Esophagus (tissue), 2 donors: ENCODE measurements around the gene PAFAH1B2. TPM values are rescaled to one million over a fixed set of nuclear protein-coding genes. Genes with fewer than 3 reads are reported as not detected.
A peak's percentile ranks its signal among the peaks of the same experiment; 100 is the strongest.
"Not testable (repeated sequence)": the region's sequence is repeated elsewhere in the genome, so short reads cannot be mapped to it uniquely, and the experiment has no call there.

Experiments
- H3K27ac ChIP-seq, 2 donors: one replicate each; pipeline ENCODE4 v1.5.1; 2013; ENCODE audit warnings: low read depth in 2 of 2, mild to moderate bottlenecking in 2 of 2, inconsistent platforms in 1 of 2, low read length in 1 of 2, moderate library complexity in 1 of 2
- H3K27me3 ChIP-seq, 2 donors: one replicate each; pipeline ENCODE4 v1.6.1; 2013; ENCODE audit warnings: low read length in 2 of 2, control low read depth in 1 of 2, mild to moderate bottlenecking in 1 of 2; ENCODE audit not compliant: insufficient read depth in 2 of 2, control insufficient read depth in 1 of 2
- H3K36me3 ChIP-seq, 2 donors: one replicate each; pipeline ENCODE4 v1.6.1; 2013; ENCODE audit warnings: low read length in 1 of 2; ENCODE audit not compliant: control insufficient read depth in 2 of 2, insufficient read depth in 2 of 2
- H3K4me1 ChIP-seq, 2 donors: one replicate each; pipeline ENCODE4 v1.6.1; 2013; ENCODE audit warnings: low read length in 1 of 2; ENCODE audit not compliant: control insufficient read depth in 2 of 2, insufficient read depth in 2 of 2
- H3K4me3 ChIP-seq, 2 donors: one replicate each; pipeline ENCODE4 v1.5.1; 2013; ENCODE audit warnings: low read length in 2 of 2, mild to moderate bottlenecking in 2 of 2, low read depth in 1 of 2, moderate library complexity in 1 of 2
- H3K9me3 ChIP-seq, 2 donors: one replicate each; pipeline ENCODE4 v1.6.1; 2013; ENCODE audit warnings: mild to moderate bottlenecking in 2 of 2, low read depth in 1 of 2, low read length in 1 of 2, moderate library complexity in 1 of 2; ENCODE audit not compliant: control insufficient read depth in 2 of 2, insufficient read depth in 1 of 2
- WGBS, 2 donors: extraction: QIAGEN DNeasy Blood & Tissue Kit; methylation state at CpG; one replicate each; pipeline ENCODE4 v1.1.7; 2013; 5-methylcytosine and 5-hydroxymethylcytosine counted together
- polyA plus RNA-seq, 2 donors: library from polyadenylated mRNA; stranded (reverse); fragments of 200-250 nt; gene quantifications; one replicate each; pipeline ENCODE4 v1.2.3, GENCODE V29; 2013
- donor health status: healthy with polysubstance abuse.
- donor health status: Bipolar disorder and iron deficiency.

Gene PAFAH1B2
- polyA plus RNA-seq, 2 donors, result 13.9 to 14.0 TPM

GRCh38 chr11:117206859-117207258, 62.8 kb downstream of the PAFAH1B2 start:
- peaks cover 0 to 17% of the 10 kb centered on the region in 2 donors for H3K36me3 ChIP-seq
- H3K9me3 ChIP-seq, H3K27me3 ChIP-seq, H3K4me3 ChIP-seq, H3K27ac ChIP-seq, H3K4me1 ChIP-seq: not testable (repeated sequence)
- WGBS, 2 donors, result 72 to 84% methylated on average over 5 to 6 of the region's 11 CpGs

- H3K27me3 ChIP-seq, H3K4me3 ChIP-seq, H3K27ac ChIP-seq, H3K4me1 ChIP-seq, H3K9me3 ChIP-seq: not testable (repeated sequence)
- peaks cover 0 to 15% of the 10 kb centered on the region in 2 donors for H3K36me3 ChIP-seq
- 88 to 93% methylated on average over 5 of the region's 5 CpGs for WGBS, 2 donors
Observed at GRCh38 chr11:117207481-117207880, 63.4 kb downstream of the PAFAH1B2 start.

GRCh38 chr11:117208710-117209109, 64.6 kb downstream of the PAFAH1B2 start:
- H3K27ac ChIP-seq, H3K9me3 ChIP-seq, H3K4me1 ChIP-seq, H3K36me3 ChIP-seq, H3K4me3 ChIP-seq, H3K27me3 ChIP-seq: not testable (repeated sequence)
- WGBS, 2 donors, result 87 to 90% methylated on average over 9 of the region's 13 CpGs

- H3K9me3 ChIP-seq, H3K36me3 ChIP-seq, H3K27me3 ChIP-seq, H3K4me3 ChIP-seq, H3K4me1 ChIP-seq, H3K27ac ChIP-seq: not testable (repeated sequence)
- WGBS, 2 donors, result 89 to 91% methylated on average over 7 to 8 of the region's 8 CpGs
Observed at GRCh38 chr11:117209351-117210125, 65.5 kb downstream of the PAFAH1B2 start.

- Histone ChIP-seq H3K4me3 (no peak overlapping the region), H3K27me3 (no peaks in the 10 kb centered on the region), H3K4me1 (peaks cover 0 to 2% of the 10 kb centered on the region in 2 donors), H3K9me3 (no peaks in the 10 kb centered on the region), H3K36me3 (peaks cover 0 to 3% of the 10 kb centered on the region in 2 donors), H3K27ac (no peak overlapping the region)
- WGBS, 2 donors, result 90 to 93% methylated on average over 3 of the region's 3 CpGs
Observed at GRCh38 chr11:117210620-117211019, 66.5 kb downstream of the PAFAH1B2 start.

- WGBS, 2 donors, result 93 to 97% methylated on average over 10 to 11 of the region's 11 CpGs
- Histone ChIP-seq H3K4me3 (no peak overlapping the region), H3K36me3 (peaks cover 7 to 9% of the 10 kb centered on the region in 2 donors), H3K9me3 (no peaks in the 10 kb centered on the region), H3K27ac (no peak overlapping the region), H3K4me1 (no peaks in the 10 kb centered on the region), H3K27me3 (no peaks in the 10 kb centered on the region)
Observed at GRCh38 chr11:117212697-117213355, 68.7 kb downstream of the PAFAH1B2 start.

- Histone ChIP-seq H3K4me3 (no peak overlapping the region), H3K36me3 (peaks cover 16 to 20% of the 10 kb centered on the region in 2 donors), H3K9me3 (no peaks in the 10 kb centered on the region), H3K27me3 (no peaks in the 10 kb centered on the region), H3K27ac (no peak overlapping the region), H3K4me1 (peaks cover 0 to 5% of the 10 kb centered on the region in 2 donors)
- WGBS, 2 donors, result 84 to 86% methylated on average over 7 of the region's 7 CpGs
Observed at GRCh38 chr11:117214404-117215110, 70.5 kb downstream of the PAFAH1B2 start.

- no peak overlapping the region for H3K4me3 ChIP-seq
- H3K9me3 ChIP-seq, result no peaks in the 10 kb centered on the region
- peaks cover 0 to 5% of the 10 kb centered on the region in 2 donors for H3K4me1 ChIP-seq
- H3K36me3 ChIP-seq, result peaks cover 16 to 28% of the 10 kb centered on the region in 2 donors
- 68 to 70% methylated on average over 11 of the region's 11 CpGs for WGBS, 2 donors
- H3K27ac ChIP-seq, result peak overlapping the region; percentile 75 to 88
- H3K27me3 ChIP-seq, result no peaks in the 10 kb centered on the region
Observed at GRCh38 chr11:117217141-117218084, 73.3 kb downstream of the PAFAH1B2 start.
